Liver (tissue), 3 donors: Measurements from ENCODE around the gene UBTD2.

Experiments
- EGR1 ChIP-seq, 2 donors: IDR thresholded peaks; 2 replicates each; pipeline ENCODE4 v1.6.1; 2016 to 2018; ENCODE audit warnings: antibody characterized with exemption in 2 of 2, low read depth in 2 of 2
- FOXA1 ChIP-seq: IDR thresholded peaks from 2 replicates; pipeline ENCODE4 v1.6.1; 2016; ENCODE audit warnings: antibody characterized with exemption
- HNF4A ChIP-seq, 2 donors: conservative IDR thresholded peaks; 2 replicates each; pipeline ENCODE4 v1.6.1; 2016; ENCODE audit warnings: antibody characterized with exemption in 2 of 2, mild to moderate bottlenecking in 2 of 2
- NR2F2 ChIP-seq: IDR thresholded peaks from 2 replicates; pipeline ENCODE4 v1.6.1; 2016; ENCODE audit warnings: antibody characterized with exemption
- RAD21 ChIP-seq, 2 donors: IDR thresholded peaks; 2 replicates each; pipeline ENCODE4 v1.6.1; 2016; ENCODE audit warnings: antibody characterized with exemption in 2 of 2, mild to moderate bottlenecking in 2 of 2
- SP1 ChIP-seq: IDR thresholded peaks from 2 replicates; pipeline ENCODE4 v1.6.1; 2018; ENCODE audit warnings: antibody characterized with exemption, mild to moderate bottlenecking
- TAF1 ChIP-seq: conservative IDR thresholded peaks from 2 replicates; pipeline ENCODE4 v1.6.1; 2016; ENCODE audit warnings: antibody characterized with exemption, mild to moderate bottlenecking
- YY1 ChIP-seq: IDR thresholded peaks from 2 replicates; pipeline ENCODE4 v1.6.1; 2016; ENCODE audit warnings: antibody characterized with exemption, mild to moderate bottlenecking
- TF ChIP-seq, protein P1 (sequence below): fragments of 150-350 bp; IDR thresholded peaks from 2 replicates; pipeline ENCODE4 v1.5.1; 2017; ENCODE audit warnings: improper control_type of control experiment, low read depth, low read length; ENCODE audit not compliant: missing input control
- TF ChIP-seq, protein P2 (sequence below): IDR thresholded peaks from 2 replicates; pipeline ENCODE4 v1.6.1; 2016; ENCODE audit warnings: antibody characterized with exemption, mild to moderate bottlenecking
- TF ChIP-seq, protein P3 (sequence below): IDR thresholded peaks from 2 replicates; pipeline ENCODE4 v1.6.1; 2016; ENCODE audit warnings: antibody characterized with exemption
- TF ChIP-seq, protein P4 (sequence below): IDR thresholded peaks from 2 replicates; pipeline ENCODE4 v1.6.1; 2016; ENCODE audit warnings: antibody characterized with exemption
- donor health status: healthy.
- donor health status: healthy.

DNA sequence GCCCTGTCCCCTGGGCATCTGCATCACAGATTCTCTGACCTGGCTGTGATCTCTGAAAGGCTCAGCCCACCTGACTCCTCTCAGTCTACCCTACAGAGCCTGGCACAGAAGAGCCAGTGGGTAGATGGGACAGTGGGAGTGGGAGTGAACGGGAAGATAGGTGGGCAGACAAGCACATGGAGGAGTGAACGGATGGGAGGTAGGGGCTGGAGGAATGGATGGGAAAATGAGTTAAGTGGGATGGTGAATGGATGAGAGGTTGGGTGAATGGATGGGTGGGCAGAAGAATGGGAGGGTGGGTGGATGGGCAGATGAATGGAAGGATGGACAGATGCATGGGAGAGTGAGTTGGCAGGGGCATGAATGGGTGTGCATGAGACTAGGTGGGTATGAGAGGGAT, 114.3 kb downstream of the UBTD2 start:
- TF ChIP-seq, protein P1, sequence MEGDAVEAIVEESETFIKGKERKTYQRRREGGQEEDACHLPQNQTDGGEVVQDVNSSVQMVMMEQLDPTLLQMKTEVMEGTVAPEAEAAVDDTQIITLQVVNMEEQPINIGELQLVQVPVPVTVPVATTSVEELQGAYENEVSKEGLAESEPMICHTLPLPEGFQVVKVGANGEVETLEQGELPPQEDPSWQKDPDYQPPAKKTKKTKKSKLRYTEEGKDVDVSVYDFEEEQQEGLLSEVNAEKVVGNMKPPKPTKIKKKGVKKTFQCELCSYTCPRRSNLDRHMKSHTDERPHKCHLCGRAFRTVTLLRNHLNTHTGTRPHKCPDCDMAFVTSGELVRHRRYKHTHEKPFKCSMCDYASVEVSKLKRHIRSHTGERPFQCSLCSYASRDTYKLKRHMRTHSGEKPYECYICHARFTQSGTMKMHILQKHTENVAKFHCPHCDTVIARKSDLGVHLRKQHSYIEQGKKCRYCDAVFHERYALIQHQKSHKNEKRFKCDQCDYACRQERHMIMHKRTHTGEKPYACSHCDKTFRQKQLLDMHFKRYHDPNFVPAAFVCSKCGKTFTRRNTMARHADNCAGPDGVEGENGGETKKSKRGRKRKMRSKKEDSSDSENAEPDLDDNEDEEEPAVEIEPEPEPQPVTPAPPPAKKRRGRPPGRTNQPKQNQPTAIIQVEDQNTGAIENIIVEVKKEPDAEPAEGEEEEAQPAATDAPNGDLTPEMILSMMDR: no peak
- TF ChIP-seq TAF1: no peak
- TF ChIP-seq NR2F2: no peak
- TF ChIP-seq, protein P2, sequence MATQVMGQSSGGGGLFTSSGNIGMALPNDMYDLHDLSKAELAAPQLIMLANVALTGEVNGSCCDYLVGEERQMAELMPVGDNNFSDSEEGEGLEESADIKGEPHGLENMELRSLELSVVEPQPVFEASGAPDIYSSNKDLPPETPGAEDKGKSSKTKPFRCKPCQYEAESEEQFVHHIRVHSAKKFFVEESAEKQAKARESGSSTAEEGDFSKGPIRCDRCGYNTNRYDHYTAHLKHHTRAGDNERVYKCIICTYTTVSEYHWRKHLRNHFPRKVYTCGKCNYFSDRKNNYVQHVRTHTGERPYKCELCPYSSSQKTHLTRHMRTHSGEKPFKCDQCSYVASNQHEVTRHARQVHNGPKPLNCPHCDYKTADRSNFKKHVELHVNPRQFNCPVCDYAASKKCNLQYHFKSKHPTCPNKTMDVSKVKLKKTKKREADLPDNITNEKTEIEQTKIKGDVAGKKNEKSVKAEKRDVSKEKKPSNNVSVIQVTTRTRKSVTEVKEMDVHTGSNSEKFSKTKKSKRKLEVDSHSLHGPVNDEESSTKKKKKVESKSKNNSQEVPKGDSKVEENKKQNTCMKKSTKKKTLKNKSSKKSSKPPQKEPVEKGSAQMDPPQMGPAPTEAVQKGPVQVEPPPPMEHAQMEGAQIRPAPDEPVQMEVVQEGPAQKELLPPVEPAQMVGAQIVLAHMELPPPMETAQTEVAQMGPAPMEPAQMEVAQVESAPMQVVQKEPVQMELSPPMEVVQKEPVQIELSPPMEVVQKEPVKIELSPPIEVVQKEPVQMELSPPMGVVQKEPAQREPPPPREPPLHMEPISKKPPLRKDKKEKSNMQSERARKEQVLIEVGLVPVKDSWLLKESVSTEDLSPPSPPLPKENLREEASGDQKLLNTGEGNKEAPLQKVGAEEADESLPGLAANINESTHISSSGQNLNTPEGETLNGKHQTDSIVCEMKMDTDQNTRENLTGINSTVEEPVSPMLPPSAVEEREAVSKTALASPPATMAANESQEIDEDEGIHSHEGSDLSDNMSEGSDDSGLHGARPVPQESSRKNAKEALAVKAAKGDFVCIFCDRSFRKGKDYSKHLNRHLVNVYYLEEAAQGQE: no peak
- TF ChIP-seq RAD21 (IDR thresholded peaks at IDR 0.05): no peak
- no peak for TF ChIP-seq YY1
- no peak for TF ChIP-seq EGR1 (IDR thresholded peaks at IDR 0.05; ENCODE audit: low read depth in 2 of 2)
- TF ChIP-seq, protein P3, sequence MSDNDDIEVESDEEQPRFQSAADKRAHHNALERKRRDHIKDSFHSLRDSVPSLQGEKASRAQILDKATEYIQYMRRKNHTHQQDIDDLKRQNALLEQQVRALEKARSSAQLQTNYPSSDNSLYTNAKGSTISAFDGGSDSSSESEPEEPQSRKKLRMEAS: no peak
- TF ChIP-seq, protein P4, sequence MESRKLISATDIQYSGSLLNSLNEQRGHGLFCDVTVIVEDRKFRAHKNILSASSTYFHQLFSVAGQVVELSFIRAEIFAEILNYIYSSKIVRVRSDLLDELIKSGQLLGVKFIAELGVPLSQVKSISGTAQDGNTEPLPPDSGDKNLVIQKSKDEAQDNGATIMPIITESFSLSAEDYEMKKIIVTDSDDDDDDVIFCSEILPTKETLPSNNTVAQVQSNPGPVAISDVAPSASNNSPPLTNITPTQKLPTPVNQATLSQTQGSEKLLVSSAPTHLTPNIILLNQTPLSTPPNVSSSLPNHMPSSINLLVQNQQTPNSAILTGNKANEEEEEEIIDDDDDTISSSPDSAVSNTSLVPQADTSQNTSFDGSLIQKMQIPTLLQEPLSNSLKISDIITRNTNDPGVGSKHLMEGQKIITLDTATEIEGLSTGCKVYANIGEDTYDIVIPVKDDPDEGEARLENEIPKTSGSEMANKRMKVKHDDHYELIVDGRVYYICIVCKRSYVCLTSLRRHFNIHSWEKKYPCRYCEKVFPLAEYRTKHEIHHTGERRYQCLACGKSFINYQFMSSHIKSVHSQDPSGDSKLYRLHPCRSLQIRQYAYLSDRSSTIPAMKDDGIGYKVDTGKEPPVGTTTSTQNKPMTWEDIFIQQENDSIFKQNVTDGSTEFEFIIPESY: no peak
- TF ChIP-seq HNF4A (conservative IDR thresholded peaks at IDR 0.05): no peak
- no peak for TF ChIP-seq FOXA1
- TF ChIP-seq SP1: no peak
